CD4-positive, alpha-beta T cell treated with Interferon gamma for 1 hour (primary cell): ENCODE measurements around the gene TWSG1.
"Not testable (repeated sequence)": the region's sequence is repeated elsewhere in the genome, so short reads cannot be mapped to it uniquely, and the experiment has no call there.

Experiments used
- DNase-seq: peaks from one replicate; pipeline ENCODE4 v3.0.0-alpha.2; 2020

The TWSG1 gene

DNA sequence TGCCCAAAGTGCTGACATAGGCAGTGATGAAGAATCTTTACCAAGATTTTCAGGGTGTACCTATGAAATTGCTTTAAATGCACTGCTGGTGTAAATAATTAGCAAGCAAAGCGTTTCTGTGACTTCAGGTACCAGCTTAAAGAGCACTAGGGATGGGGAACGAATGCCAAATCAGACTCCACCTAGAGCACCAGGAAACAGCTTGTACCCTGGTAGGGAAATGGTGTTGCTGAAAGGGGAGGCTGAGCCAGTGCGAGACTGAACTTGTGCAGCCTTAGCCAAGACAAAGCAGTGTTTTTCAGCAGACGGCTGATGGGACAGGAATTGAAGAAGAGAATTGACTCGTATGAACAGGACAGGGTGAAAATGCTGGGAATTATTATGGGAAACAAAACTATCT is 65.6 kb downstream of the TWSG1 start:
- no peak for DNase-seq

- DNase-seq: no peak
These were observed 66.6 kb downstream of the TWSG1 start for GRCh38 chr18:9401176-9401575.

DNA sequence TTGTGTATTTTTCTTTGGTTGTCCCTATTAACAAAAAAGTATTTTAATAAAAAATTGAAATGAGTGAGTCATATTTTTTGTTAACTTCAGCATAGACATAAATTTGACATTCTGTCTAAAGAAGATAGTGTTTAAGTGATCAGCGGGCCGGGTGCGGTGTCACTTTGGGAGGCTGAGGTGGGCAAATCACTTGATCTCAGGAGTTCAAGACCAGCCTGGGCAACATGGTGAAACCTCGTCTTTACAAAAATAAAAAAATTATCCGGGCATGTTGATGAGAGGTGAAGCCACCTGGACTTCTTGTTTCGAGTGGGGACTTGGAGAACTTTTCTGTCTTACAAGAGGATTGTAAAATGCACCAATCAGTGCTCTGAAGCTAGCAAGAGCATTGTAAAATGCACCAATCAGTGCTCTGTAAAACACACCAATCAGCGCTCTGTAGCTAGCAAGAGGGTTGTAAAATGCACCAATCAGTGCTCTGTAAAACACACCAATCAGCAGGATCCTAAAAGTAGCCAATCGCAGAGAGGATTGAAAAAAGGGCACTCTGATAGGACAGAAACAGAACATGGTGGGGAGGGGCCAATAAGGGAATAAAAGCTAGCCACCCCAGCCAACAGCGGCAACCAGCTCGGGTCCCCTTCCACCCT is 67.9 kb downstream of the TWSG1 start:
- not testable (repeated sequence) for DNase-seq

DNA sequence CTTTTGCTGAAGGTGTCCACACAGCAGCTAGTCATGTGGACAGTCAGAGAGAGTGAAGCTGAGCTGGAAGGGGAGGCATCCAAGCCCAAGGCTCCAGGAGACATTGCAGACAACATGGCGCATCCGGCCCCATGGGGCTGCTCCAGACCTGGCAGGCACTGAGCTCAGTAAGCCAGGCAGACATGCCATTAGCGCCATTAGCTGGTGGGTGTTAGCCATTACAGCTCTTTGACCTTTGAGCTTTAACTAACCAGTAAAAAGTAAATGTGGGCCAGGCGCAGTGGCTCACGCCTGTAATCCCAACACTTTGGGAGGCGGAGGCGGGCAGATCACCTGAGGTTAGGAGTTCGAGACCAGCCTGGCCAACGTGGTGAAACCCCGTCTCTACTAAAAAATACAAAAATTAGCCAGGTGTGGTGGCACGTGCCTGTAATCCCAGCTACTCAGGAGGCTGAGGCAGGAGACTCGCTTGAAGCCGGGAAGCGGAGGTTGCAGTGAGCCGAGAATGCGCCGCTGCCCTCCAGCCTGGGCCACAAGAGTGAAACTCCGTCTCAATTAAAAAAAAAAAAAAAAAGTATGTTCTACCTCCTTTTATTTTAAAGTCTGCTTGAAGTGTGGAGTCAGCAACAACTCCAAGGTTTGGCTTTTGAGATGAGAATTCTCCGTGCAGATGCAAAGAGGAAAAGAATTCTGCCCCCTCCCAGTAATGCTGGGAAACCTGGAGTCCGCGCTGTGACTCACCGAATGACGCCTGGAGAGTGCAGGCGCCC is 69.4 kb downstream of the TWSG1 start:
- DNase-seq: no peak

DNA sequence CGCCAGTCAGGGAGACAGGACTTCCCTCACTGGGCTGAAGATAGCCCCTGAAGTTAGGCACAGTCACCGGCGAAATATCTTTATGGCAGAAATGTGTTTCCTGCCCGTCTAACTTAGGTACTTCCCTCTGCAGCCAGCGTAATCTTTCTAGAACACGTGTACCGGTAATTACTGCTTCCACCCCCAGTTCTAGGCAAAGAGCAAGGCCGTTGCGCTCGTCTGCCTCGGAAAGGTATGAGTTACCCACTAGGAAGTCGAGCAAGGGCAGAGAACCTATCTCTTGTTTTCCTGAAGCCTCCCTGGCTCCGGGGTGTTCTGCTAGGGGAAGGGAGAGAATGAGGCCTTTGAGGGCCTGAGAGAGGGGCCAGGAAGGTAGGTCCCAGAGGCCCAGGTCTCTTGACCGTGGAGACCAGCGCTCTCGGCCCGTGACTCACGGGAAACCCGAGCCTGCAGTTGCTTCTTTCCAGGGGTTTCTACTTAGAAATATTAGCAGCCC is 70.0 kb downstream of the TWSG1 start:
- DNase-seq: peak; percentile 38

GRCh38 chr18:9405130-9405529 is 70.6 kb downstream of the TWSG1 start:
- no peak for DNase-seq

DNA sequence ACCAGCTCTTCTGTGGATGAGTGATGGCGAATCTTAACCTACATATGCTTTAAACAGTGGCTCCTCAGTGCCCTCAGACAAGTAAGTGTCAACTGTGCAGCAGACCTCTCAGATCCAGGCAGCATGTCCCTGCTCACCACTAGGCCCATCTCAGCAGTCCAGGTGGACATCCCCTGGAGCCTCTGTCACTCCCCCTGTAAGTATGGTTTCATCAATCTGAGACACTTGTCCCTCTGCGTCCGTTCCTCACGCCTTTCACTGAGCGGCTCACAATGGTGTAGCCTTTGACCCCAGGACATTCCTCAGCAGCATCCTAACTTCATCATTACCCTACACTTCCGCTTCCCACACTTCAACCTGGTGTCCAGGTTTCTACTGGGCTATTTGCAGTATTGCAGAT is 71.4 kb downstream of the TWSG1 start:
- no peak for DNase-seq

GRCh38 chr18:9410515-9410914 is 75.9 kb downstream of the TWSG1 start:
- no peak for DNase-seq

GRCh38 chr18:9413576-9413975 is 79.0 kb downstream of the TWSG1 start:
- no peak for DNase-seq

- no peak for DNase-seq
These were observed 82.0 kb downstream of the TWSG1 start for GRCh38 chr18:9416563-9417072.

DNA sequence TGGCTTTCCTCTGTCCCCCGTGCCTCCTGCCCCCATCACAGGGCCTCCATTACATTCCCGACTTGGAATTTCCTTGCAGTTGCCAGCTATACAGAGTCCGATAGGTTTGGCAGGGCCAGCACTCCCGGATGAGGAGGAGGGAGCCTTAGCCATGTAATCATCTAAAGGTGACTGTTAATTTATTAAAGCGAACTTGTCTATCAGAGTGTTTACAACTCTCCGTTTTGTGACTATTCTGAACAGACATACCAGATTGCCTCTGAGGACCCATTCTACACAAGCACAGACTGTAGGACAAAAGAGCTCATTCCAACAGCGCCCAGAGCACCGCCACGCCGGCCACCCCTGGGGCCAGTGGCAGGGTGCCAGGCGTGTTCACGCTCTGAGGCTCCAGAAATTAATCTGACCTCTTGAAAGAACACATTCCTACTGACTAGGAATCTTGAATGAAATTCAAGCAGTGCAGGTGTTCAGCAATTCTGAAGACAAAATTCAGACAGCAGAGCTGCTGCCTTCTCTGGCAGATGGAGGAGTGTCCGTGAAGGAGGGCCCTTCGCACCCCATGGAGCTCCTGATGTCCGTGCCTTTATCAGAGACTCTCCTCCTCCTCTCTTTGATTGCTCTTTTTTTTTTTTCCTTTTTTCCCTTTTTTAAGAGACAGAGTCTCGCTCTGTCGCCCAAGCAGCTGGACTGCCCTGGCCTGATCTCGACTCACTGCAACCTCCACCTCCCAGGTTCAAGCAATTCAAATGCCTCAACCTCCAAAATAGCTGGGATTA is 82.7 kb downstream of the TWSG1 start:
- no peak for DNase-seq

DNA sequence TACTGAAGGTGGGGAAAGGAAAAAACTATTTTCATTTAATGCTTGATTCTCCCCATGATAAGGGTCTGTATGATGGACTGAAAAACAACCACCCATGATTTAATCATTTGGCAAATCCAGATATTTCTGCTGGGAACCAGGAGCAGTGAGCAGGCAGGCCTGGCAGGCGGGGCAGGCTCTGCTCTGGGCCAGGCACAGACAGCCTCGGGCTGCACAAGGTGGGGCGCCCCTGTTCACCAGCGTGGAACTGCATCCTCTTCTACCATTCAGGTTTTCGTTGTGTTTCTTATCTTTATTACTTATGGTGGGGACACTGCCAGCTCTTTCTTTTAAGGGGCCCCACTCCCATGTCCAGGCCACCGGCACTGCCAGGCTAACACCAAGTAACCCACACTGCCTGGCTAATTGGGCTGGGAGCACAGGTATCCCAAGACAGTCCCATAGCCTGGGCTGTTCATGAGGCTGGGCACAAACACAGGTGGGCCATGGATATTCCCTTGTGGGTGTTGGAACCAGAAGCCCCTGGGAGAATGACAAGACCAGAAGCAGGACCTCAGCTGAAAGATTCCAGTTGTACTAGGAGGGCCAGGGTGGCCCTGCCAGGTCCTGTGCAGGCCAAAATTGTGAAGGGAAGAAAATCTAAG is 83.6 kb downstream of the TWSG1 start:
- DNase-seq: no peak

DNA sequence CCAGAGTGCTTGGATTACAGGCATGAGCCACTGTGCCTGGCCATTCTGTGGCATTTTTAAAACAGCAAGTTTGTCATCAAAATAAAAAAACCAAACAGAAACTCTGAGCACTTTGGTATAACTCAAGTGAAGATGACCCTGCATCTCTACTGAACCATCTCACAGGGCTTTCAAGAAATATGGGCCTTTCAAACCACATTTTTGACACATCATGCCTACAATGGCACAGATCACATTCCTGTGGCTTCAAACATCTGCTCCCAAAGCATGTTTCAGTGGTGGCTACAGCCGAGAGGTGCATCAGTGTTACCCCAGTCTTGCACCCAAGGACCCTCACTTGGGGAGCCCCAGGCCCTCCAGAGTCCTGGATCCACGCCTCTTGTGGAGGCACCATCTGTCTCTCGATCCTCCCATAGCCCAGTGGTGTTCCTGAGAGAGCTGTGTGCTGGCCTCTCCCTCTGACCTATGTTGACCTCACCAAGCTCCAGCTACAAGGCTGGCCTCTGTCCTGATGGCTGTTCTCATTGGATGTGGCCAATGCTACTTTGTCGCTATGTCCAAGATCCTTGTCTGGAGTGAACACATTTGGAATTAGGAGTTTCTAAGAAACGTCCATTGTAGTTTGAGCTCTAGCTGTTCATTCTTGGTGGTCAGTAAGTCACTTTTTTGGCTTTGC is 85.5 kb downstream of the TWSG1 start:
- DNase-seq: no peak

DNA sequence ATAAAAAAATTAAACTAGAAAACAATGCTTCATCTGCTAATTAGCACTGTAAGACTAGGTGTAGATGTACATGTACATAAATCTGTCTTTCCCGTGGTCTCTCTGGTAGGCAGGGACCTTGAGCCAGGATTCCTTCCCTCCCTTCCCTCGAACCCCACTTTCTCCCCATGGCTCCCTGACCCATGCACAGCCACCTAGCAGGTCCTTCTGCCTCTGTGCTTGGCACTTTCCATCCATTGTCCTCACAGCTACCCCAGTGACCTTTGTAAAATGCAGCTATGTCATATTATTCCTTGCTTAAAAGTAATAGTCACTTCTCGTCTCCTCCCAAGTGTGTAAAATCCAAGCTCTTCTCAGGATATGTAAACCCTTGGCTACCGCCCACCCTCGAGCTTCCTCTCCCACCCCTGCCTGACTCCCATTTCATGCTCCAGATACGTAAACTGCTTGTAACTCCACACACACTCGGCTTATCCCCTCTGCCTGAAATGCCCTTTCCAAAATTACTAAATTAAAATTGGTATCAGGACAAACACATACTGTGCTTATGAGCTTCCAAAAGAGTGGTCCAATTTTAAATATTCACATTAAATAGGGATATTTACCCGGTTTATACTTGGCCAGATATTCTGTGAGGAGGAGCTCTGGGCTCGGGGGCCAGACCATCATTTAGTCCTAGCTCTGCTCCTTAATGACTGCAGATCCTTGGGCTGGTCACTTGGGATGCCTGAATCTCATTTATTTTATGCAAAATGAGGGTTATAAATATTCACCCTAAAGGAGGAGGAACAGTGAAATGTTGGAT is 86.7 kb downstream of the TWSG1 start:
- DNase-seq: no peak

- no peak for DNase-seq
These were observed 87.3 kb downstream of the TWSG1 start for GRCh38 chr18:9421901-9422327.

DNA sequence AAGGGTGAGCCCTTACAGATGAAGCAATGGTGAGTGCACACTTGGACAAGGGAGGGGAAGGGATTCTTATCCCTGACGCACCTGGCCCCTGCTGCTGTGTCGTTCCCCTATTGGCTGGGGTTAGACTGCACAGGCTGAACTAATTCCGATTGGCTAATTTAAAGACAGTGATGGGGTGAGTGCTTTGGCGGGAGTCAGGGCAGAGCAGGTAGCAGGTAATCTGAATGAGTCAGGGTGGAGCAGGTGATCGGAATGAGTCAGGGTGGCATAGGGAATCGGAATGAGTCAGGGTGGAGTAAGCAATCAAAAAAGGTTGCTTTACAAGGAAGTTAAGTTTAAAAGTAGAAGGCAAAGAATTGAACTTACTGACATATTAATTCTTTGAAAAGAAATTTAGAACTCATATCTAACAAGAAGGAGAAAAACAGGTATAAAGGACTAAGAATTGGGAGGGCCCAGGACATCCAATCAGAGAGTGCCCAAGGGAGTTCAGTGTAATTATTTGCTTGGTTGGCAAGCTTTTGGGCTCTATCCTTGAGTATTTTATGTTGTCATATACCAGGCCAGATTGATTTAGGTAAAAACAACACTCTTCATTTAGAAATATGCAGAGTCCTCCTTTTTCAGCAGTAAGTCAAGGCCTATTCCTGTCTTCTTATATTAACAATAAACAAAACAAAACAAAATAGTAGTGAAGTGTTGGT is 88.4 kb downstream of the TWSG1 start:
- no peak for DNase-seq

GRCh38 chr18:9423648-9424047 is 89.1 kb downstream of the TWSG1 start:
- not testable (repeated sequence) for DNase-seq

- DNase-seq: not testable (repeated sequence)
These were observed 89.7 kb downstream of the TWSG1 start for GRCh38 chr18:9424235-9424634.

DNA sequence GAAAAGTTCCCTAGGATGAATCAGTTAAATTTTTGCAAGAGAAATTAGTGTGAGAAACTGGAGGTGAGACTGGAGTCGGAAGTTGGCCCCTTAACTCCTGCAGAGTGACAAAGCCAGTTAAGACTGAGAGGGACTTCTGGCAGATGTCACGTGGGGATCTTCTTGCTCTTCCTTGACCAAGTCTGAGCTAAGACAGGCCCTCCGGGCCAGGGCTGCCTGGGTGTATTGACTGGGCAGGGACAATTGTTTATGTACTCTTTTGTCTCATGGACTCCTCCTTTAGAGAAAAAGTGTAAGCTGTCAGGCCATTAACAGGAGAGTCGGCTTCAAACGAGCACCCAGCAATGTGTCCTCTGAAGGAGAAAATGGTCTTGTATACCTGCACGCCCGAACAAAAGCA is 92.2 kb downstream of the TWSG1 start:
- DNase-seq: no peak

- no peak for DNase-seq
These were observed 93.7 kb downstream of the TWSG1 start for GRCh38 chr18:9428301-9428706.
